H1 (cell line): ENCODE measurements around the gene FOXQ1. TPM values are rescaled to one million over a fixed set of nuclear protein-coding genes. Genes with fewer than 3 reads are reported as not detected.

Experiments used
- ASH2L ChIP-seq: fragments of 200-600, 300-600 bp; sonication (generic); IDR thresholded peaks from one replicate; pipeline ENCODE4 v1.7.1; 2017; ENCODE audit warnings: low read length
- CREB1 ChIP-seq: IDR thresholded peaks from 2 replicates; pipeline ENCODE4 v1.6.1; 2012; ENCODE audit warnings: inconsistent platforms
- POU5F1 ChIP-seq: IDR thresholded peaks from 2 replicates; pipeline ENCODE4 v1.6.1; 2011; ENCODE audit warnings: low read depth, mild to moderate bottlenecking, low read length, moderate library complexity
- RAD21 ChIP-seq, 2 experiments: IDR thresholded peaks in 1 of 2; conservative IDR thresholded peaks in 1 of 2; 2 replicates each; pipeline ENCODE4 v1.6.1; 2011; ENCODE audit warnings: low read depth in 2 of 2, low read length in 2 of 2, improper control_type of control experiment in 1 of 2, inconsistent platforms in 1 of 2, mild to moderate bottlenecking in 1 of 2, moderate library complexity in 1 of 2
- SUZ12 ChIP-seq: fragments of 200-600 bp; sonication (generic); IDR thresholded peaks from 2 replicates; pipeline ENCODE4 v1.6.1; 2012; ENCODE audit warnings: mild to moderate bottlenecking, inconsistent platforms, low read length, moderate library complexity, mixed read lengths
- ZNF274 ChIP-seq: IDR thresholded peaks from 2 replicates; pipeline ENCODE4 v1.7.0; 2012; ENCODE audit warnings: low read length, borderline replicate concordance; ENCODE audit errors: extremely low read depth
- polyA plus RNA-seq, 7 experiments: library from polyadenylated mRNA; depleted of rRNA in 3 of 7; stranded (reverse) in 5 of 7; unstranded in 2 of 7; fragments of >200 nt in 5 of 7; fragments of 200-250 nt in 2 of 7; gene quantifications; 1 replicate in 5 of 7; 2 replicates in 1 of 7; 4 replicates in 1 of 7; pipeline versions ENCODE4 v1.2.1 to v1.2.3, GENCODE V29; 2011 to 2013; ENCODE audit warnings: missing spikeins in 2 of 7, mixed read lengths in 2 of 7
- total RNA-seq: library from RNA; stranded (reverse); fragmentation: NEBNext Ultra II Directional; extraction: Animal tissue kit (Norgen Biotek cat#: 25700); gene quantifications from 2 replicates; pipeline ENCODE4 v1.2.1, GENCODE V29; 2021
- TF ChIP-seq, protein P1 (sequence below): IDR thresholded peaks from 2 replicates; pipeline ENCODE4 v1.6.1; 2012; ENCODE audit warnings: low read length, inconsistent platforms
- TF ChIP-seq, protein P2 (sequence below): IDR thresholded peaks from 2 replicates; pipeline ENCODE4 v1.6.1; 2012; ENCODE audit warnings: inconsistent platforms
- TF ChIP-seq, protein P3 (sequence below), 3 experiments: IDR thresholded peaks; 1 replicate in 2 of 3; 2 replicates in 1 of 3; pipeline versions ENCODE4 v1.5.1 to v1.6.1; 2011; ENCODE audit warnings: low read length in 3 of 3, mild to moderate bottlenecking in 3 of 3, inconsistent platforms in 2 of 3, low read depth in 1 of 3, moderate library complexity in 1 of 3; ENCODE audit not compliant: insufficient read depth in 1 of 3; ENCODE audit errors: control extremely low read depth in 1 of 3

The FOXQ1 gene
- total and polyA plus RNA-seq, 2 of the 8 experiments (the other 6 are each of a cell fraction or from before 2014, with no cell fraction given), result 0.03 TPM; not detected in 1

DNA sequence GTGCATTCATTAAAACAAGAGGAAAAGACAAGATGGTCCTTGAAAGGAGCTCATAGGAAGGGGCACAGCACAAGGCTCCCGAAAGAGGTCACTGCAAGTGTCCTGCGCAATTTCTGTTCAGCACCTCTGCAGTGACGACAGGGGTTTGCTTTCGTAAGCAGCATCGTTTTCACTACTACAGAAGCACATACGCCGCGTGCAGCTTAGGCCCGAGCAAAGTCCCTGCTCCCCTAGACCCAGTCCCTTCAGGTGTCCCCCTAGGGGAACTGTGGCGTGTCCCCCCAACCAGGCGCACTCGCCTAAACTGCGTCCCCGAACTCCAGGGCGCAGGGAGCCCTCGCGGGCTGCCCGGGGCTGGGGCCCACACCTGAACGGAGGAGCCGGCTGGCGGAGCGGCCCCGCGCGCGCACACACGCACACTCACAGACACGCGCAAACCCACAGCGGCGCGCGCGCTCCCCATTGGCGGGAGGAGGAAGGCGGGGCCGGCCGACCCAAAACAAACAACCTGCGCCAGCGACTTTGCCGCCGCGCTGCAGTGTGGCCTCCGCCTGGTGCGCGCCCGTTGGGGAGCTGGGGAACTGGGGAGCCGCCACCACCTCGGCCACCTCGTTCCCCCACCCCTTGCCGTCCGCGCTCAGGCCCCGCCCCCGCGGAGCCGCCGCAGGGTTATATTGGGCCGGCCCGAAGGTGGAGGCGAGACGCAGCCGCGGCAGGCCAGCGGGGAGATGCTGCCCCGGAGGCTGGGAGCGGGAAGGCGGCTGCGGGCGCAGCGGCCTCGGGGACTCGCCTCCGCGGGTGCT lies at the start of gene FOXQ1 (continued):
- TF ChIP-seq, protein P1, sequence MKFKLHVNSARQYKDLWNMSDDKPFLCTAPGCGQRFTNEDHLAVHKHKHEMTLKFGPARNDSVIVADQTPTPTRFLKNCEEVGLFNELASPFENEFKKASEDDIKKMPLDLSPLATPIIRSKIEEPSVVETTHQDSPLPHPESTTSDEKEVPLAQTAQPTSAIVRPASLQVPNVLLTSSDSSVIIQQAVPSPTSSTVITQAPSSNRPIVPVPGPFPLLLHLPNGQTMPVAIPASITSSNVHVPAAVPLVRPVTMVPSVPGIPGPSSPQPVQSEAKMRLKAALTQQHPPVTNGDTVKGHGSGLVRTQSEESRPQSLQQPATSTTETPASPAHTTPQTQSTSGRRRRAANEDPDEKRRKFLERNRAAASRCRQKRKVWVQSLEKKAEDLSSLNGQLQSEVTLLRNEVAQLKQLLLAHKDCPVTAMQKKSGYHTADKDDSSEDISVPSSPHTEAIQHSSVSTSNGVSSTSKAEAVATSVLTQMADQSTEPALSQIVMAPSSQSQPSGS, result no peak
- TF ChIP-seq POU5F1 (no peak), ASH2L (peak; percentile 27), SUZ12 (peak; percentile 65), ZNF274 (no peak), CREB1 (peak; percentile 40; the same call in 1 of the 2 replicates), RAD21 (IDR thresholded peaks at IDR 0.05 in 1 of 2, conservative IDR thresholded peaks at IDR 0.05 in 1 of 2; ENCODE audit: low read depth in 2 of 2, low read length in 2 of 2) (0 out of 4 replicates have a peak, but pooled peaks of 1 of the 2 experiments have one; percentile 5)
- TF ChIP-seq, protein P2, sequence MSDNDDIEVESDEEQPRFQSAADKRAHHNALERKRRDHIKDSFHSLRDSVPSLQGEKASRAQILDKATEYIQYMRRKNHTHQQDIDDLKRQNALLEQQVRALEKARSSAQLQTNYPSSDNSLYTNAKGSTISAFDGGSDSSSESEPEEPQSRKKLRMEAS, result no peak
- TF ChIP-seq, protein P3, sequence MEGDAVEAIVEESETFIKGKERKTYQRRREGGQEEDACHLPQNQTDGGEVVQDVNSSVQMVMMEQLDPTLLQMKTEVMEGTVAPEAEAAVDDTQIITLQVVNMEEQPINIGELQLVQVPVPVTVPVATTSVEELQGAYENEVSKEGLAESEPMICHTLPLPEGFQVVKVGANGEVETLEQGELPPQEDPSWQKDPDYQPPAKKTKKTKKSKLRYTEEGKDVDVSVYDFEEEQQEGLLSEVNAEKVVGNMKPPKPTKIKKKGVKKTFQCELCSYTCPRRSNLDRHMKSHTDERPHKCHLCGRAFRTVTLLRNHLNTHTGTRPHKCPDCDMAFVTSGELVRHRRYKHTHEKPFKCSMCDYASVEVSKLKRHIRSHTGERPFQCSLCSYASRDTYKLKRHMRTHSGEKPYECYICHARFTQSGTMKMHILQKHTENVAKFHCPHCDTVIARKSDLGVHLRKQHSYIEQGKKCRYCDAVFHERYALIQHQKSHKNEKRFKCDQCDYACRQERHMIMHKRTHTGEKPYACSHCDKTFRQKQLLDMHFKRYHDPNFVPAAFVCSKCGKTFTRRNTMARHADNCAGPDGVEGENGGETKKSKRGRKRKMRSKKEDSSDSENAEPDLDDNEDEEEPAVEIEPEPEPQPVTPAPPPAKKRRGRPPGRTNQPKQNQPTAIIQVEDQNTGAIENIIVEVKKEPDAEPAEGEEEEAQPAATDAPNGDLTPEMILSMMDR (IDR thresholded peaks at IDR 0.05; ENCODE audit: control extremely low read depth in 1 of 3, insufficient read depth in 1 of 3, low read depth in 1 of 3, low read length in 3 of 3), result no peak
